ENCODE results near the gene YARS1.

DNA sequence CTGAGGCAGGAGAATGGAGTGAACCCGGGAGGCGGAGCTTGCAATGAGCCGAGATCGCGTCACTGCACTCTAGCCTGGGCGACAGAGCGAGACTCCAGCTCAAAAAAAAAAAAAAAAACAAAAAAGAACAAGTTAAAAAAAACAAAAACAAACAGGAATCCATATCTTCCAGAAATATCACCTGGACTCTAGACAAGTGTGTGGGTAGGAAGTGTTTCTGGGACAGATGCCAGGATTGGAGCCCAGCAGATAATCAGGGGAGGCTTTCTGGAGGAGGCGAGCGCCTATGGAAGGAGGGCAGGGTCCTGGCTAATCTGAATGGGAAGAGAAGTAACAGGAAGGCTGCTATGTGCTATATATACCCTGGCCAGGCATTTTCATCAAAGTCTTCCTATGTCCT, 71.0 kb downstream of the YARS1 start:
- no peak for TF ChIP-seq POLR2A (IDR thresholded peaks at IDR 0.05)
- TF ChIP-seq, protein P1, sequence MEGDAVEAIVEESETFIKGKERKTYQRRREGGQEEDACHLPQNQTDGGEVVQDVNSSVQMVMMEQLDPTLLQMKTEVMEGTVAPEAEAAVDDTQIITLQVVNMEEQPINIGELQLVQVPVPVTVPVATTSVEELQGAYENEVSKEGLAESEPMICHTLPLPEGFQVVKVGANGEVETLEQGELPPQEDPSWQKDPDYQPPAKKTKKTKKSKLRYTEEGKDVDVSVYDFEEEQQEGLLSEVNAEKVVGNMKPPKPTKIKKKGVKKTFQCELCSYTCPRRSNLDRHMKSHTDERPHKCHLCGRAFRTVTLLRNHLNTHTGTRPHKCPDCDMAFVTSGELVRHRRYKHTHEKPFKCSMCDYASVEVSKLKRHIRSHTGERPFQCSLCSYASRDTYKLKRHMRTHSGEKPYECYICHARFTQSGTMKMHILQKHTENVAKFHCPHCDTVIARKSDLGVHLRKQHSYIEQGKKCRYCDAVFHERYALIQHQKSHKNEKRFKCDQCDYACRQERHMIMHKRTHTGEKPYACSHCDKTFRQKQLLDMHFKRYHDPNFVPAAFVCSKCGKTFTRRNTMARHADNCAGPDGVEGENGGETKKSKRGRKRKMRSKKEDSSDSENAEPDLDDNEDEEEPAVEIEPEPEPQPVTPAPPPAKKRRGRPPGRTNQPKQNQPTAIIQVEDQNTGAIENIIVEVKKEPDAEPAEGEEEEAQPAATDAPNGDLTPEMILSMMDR (IDR thresholded peaks at IDR 0.05), result no peak
